ENCODE measurements around the gene CSRP3.

Gene CSRP3

DNA sequence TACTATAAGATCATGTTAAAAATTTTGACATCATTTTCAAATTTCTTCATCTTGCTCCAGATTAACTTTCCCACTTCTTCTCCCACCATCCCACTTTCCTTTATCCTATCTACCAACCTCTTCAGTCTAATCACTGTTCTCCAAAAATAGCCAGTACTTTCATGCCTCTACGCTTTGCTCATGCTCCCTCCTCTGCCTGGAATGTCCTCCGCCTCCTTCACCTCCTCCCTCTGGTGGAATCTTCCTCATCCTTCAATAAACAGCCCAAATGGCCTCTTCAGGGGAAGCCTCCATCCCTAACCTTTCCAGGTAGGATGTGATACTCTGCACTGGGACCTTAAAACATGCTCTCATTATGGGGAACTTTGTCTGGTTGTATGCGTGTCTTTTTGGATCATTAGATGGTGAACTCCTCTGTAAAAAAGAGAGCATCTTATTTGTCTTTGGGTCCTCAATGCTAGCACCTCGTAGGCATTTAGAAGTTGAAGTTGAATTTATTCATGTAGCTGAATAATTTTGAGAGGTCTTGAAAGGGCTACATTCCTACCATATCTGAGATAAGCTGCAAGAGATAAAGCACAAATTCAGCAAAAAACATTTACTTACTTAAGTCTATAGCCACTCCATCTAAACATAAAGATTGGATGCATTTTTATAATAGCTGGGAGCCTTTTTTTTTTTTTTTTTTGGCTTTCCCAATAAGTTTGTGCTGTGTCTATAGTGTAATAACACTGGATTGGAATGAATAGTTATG is 8.0 kb upstream of the CSRP3 start:
- H3K27ac ChIP-seq: no peak overlapping the region

DNA sequence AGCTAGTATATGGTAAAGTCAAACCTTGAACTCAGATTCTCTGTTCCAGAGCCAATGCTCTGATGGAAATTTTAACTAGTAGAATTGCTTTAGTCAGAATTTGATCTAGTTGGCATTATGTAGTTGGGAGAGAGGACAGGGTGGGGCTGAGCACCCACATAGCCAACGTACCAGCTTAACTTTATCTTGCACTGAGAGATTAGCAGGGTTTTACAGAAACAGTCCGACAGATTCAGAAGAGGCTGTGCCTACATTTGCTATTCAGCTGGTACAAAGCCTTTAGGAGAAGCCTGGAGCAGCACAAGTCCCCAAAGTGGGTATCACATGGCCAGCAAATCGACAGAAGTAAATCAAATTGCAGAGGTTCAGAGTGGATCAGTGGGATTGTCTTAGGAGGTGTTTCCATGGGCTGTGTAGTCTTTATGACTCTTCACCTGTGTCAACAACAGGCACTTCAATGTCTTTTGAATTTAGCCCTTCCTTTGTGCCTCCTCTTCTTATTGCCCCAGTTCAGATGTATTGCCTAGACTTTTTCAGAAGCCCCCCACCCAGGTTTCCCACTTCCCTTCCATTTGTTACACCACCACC is 7.3 kb upstream of the CSRP3 start:
- no peak for TF ChIP-seq ZFX (IDR thresholded peaks at IDR 0.05)
- TF ChIP-seq, protein P1, sequence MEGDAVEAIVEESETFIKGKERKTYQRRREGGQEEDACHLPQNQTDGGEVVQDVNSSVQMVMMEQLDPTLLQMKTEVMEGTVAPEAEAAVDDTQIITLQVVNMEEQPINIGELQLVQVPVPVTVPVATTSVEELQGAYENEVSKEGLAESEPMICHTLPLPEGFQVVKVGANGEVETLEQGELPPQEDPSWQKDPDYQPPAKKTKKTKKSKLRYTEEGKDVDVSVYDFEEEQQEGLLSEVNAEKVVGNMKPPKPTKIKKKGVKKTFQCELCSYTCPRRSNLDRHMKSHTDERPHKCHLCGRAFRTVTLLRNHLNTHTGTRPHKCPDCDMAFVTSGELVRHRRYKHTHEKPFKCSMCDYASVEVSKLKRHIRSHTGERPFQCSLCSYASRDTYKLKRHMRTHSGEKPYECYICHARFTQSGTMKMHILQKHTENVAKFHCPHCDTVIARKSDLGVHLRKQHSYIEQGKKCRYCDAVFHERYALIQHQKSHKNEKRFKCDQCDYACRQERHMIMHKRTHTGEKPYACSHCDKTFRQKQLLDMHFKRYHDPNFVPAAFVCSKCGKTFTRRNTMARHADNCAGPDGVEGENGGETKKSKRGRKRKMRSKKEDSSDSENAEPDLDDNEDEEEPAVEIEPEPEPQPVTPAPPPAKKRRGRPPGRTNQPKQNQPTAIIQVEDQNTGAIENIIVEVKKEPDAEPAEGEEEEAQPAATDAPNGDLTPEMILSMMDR (conservative IDR thresholded peaks at IDR 0.05): no peak
- H3K27ac ChIP-seq: no peak overlapping the region

More for the DNA sequence above, 8.0 kb upstream of the CSRP3 start:
- TF ChIP-seq ZFX (IDR thresholded peaks at IDR 0.05): no peak
- TF ChIP-seq, protein P1 (conservative IDR thresholded peaks at IDR 0.05): no peak

DNA sequence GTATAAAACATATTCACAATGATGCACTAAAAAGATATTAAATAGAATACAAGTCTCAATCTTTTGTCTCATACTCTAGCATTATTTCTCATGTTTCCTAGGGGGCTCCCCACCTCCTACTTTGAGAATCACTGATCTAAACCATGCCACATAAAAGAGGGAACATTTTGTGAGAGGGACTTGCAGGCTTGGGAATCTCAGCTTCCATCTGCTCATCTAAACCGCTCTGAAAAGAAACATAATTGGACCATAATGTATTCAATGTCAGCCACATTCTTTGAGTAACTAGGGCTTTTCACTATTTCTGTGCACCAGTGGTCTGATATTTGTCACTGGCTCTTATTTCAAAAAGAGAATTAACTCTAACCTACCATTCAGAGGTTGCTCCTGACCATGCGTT is 6.4 kb upstream of the CSRP3 start:
- TF ChIP-seq ZFX (IDR thresholded peaks at IDR 0.05): no peak
- TF ChIP-seq, protein P1 (conservative IDR thresholded peaks at IDR 0.05): no peak
- H3K27ac ChIP-seq: no peak overlapping the region

DNA sequence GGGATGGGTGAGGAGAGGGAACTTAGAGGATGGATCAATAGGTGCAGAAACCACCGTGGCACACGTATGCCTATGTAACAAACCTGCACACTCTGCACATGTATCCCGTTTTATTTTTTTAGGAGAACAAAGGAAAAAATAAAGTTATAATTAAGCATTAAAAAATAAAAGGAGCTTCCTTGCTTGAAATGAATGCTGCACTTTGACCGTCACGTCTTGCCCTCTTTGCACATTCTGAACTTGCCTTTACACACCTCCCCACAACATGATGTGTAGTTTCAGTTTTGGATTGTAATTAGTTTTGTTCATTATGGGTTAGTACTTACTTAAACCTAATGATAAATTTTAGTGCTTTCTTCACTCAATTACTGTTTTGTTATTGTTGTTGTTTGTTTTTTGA is 3.1 kb upstream of the CSRP3 start:
- H3K27ac ChIP-seq: no peak overlapping the region
- TF ChIP-seq, protein P1 (conservative IDR thresholded peaks at IDR 0.05): no peak
- no peak for TF ChIP-seq ZFX (IDR thresholded peaks at IDR 0.05)

DNA sequence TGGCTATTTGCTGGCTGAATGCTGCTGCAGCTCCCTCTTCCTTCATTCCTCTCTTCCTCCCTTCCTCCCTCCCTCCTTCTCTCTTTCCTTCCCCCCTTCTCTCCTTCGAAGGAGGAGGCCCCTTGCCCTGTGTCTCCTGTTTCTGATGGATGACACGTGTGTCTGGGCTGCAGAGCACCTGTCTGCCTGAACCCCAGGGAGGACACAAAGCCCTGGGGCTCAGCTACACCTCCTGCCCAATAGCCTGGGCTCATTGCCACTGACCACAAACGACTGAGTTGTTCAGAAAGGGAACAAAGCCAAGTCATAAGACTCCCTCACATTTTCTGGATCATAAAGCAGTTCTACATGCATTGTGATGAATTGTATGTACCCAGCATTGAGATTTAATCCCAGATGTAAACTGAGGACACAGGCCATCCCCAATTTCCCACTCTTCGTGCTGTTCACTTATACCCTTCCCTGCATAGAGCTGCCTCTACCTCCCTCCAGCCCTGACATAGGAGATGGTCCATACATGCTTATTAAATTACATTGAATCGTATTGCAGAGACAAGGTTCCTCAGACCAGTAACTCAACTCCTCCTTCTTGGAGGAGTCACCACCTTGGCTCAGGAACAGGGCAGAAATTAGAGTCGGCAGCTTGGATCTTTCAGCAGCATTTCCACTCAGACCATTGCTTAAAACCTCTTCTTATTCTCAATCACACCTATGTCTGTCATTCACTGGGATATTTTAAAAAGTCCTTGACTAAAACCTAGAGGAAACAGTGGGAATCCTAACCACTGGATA is 1.2 kb downstream of the CSRP3 start:
- no peak for TF ChIP-seq ZFX (IDR thresholded peaks at IDR 0.05)
- TF ChIP-seq, protein P1 (conservative IDR thresholded peaks at IDR 0.05): no peak
- H3K27ac ChIP-seq: no peak overlapping the region

DNA sequence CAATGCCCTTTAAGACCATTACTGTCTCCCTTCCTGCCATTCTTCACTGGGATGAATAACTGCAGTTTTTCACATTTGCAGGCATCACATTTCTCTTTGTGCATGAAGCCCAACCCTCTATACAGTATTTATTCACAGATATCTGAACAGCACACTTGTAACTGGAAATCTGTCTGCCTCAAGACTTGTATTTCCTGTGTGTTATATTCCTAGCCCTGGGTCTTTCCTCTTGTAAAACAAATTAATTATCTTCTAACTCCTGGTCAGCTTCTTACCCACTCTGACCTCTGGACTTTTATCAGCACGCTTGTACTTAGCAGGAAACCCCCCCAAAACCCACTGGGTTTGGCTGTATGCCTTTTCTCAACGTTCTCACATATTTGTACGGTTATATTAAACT is 2.0 kb downstream of the CSRP3 start:
- no peak overlapping the region for H3K27ac ChIP-seq

More for the DNA sequence above, 2.0 kb downstream of the CSRP3 start:
- no peak for TF ChIP-seq ZFX (IDR thresholded peaks at IDR 0.05)
- TF ChIP-seq, protein P1 (conservative IDR thresholded peaks at IDR 0.05): no peak
